GM12878 (cell line): ENCODE results near the gene CCT6B. TPM values are rescaled to one million over a fixed set of nuclear protein-coding genes. Genes with fewer than 3 reads are reported as not detected.

Source experiments
- ATAC-seq: fragments of 200-7000 bp; cut with Tn5 transposase; 3 replicates; pipeline ENCODE4 v1.9.1; 2020; ENCODE audit warnings: mild to moderate bottlenecking, moderate library complexity
- BruUV-seq: library from RNA; stranded (reverse); fragments of 400-500 nt; replicated peaks from 2 replicates; lab custom pipeline; 2021; lab: Mats Ljungman, UMichigan
- CTCF ChIA-PET: fragments of 300-600 bp; sonication (Branson Sonifier 250); formaldehyde crosslinking; extraction: SDS; loops from one replicate; lab custom pipeline; 2021; ENCODE audit warnings: inconsistent platforms; lab: Yijun Ruan, JAX
- POLR2A ChIA-PET: fragments of 350-600 bp; formaldehyde crosslinking; extraction: SDS; loops from one replicate; lab custom pipeline; 2021; ENCODE audit warnings: inconsistent platforms; lab: Charles Lee
- RAD21 ChIA-PET: fragments of 300-600 bp; sonication (Branson Sonifier 250); formaldehyde crosslinking; loops from one replicate; lab custom pipeline; 2023; ENCODE audit warnings: antibody characterized with exemption; ENCODE audit not compliant: unreplicated experiment; lab: Charles Lee
- SMC1A ChIA-PET: fragments of 300-600 bp; sonication (Branson Sonifier 250); formaldehyde crosslinking; loops from one replicate; lab custom pipeline; 2023; ENCODE audit not compliant: unreplicated experiment, uncharacterized antibody; lab: Charles Lee
- DNase-seq: peaks from one replicate; pipeline ENCODE4 v3.0.0-alpha.2; 2011; ENCODE audit warnings: low read depth, low spot score
- FAIRE-seq: peaks from 3 replicates; lab custom pipeline; 2011; peaks lifted over from hg19 to GRCh38; lab: Jason Lieb, UNC
- H2AFZ ChIP-seq: 2 replicates; pipeline ENCODE4 v1.6.0; 2011; ENCODE audit warnings: low read depth, low read length, control low read depth; ENCODE audit not compliant: control insufficient read depth
- H3K27ac ChIP-seq: 2 replicates; pipeline ENCODE4 v1.5.1; 2011; ENCODE audit warnings: control low read depth; ENCODE audit not compliant: control insufficient read depth, insufficient read depth
- H3K27me3 ChIP-seq, 2 experiments: replicated peaks in 1 of 2; 2 replicates each; pipeline versions ENCODE4 v1.6.0 to v1.6.1; 2011; ENCODE audit warnings: low read length in 1 of 2; ENCODE audit not compliant: control insufficient read depth in 2 of 2, insufficient read depth in 2 of 2
- H3K36me3 ChIP-seq, 2 experiments: 2 replicates each; pipeline ENCODE4 v1.5.1; 2011; ENCODE audit warnings: low read length in 1 of 2; ENCODE audit not compliant: control insufficient read depth in 2 of 2, insufficient read depth in 2 of 2
- H3K4me1 ChIP-seq: 2 replicates; pipeline ENCODE4 v1.6.1; 2011; ENCODE audit warnings: mild to moderate bottlenecking, low read length, moderate library complexity, mixed read lengths; ENCODE audit not compliant: control insufficient read depth, insufficient read depth
- H3K4me2 ChIP-seq: 2 replicates; pipeline ENCODE4 v1.6.0; 2011; ENCODE audit warnings: control low read depth; ENCODE audit not compliant: control insufficient read depth, insufficient read depth
- H3K4me3 ChIP-seq: fragments of 200-600 bp; sonication (generic); 2 replicates; pipeline ENCODE4 v1.5.1; 2016
- H3K79me2 ChIP-seq: 2 replicates; pipeline ENCODE4 v1.6.0; 2011; ENCODE audit warnings: low read length; ENCODE audit not compliant: control insufficient read depth, insufficient read depth
- H3K9ac ChIP-seq: 2 replicates; pipeline ENCODE4 v1.8.0; 2011; ENCODE audit warnings: low read length, control low read depth, mixed read lengths; ENCODE audit not compliant: control insufficient read depth, insufficient read depth
- H3K9me3 ChIP-seq: replicated peaks from 3 replicates; pipeline ENCODE4 v1.5.1; 2011; ENCODE audit warnings: mild to moderate bottlenecking, low read length; ENCODE audit not compliant: control insufficient read depth, insufficient read depth
- H4K20me1 ChIP-seq: 2 replicates; pipeline ENCODE4 v1.6.0; 2011; ENCODE audit not compliant: control insufficient read depth, insufficient read depth
- BRCA1 ChIP-seq: IDR thresholded peaks from 2 replicates; pipeline ENCODE4 v1.6.1; 2011; ENCODE audit warnings: low read depth, low read length, improper control_type of control experiment
- CREB1 ChIP-seq: IDR thresholded peaks from 2 replicates; pipeline ENCODE4 v1.6.1; 2012; ENCODE audit warnings: low read depth, mild to moderate bottlenecking, inconsistent platforms
- IRF4 ChIP-seq: IDR thresholded peaks from 2 replicates; pipeline ENCODE4 v1.6.1; 2011; ENCODE audit warnings: low read depth, low read length
- JUNB ChIP-seq: IDR thresholded peaks from 2 replicates; pipeline ENCODE4 v1.6.1; 2016; ENCODE audit warnings: antibody characterized with exemption, mild to moderate bottlenecking
- NFYA ChIP-seq: IDR thresholded peaks from 2 replicates; pipeline ENCODE4 v1.6.1; 2011; ENCODE audit warnings: low read depth, mild to moderate bottlenecking, low read length, improper control_type of control experiment, borderline replicate concordance
- NFYB ChIP-seq: IDR thresholded peaks from 2 replicates; pipeline ENCODE4 v1.6.1; 2011; ENCODE audit warnings: low read depth, mild to moderate bottlenecking, low read length, improper control_type of control experiment, moderate library complexity; ENCODE audit not compliant: insufficient read depth
- NR2C1 ChIP-seq: fragments of 450-650 bp; IDR thresholded peaks from 2 replicates; pipeline ENCODE4 v1.6.1; 2017; ENCODE audit warnings: antibody characterized with exemption, mild to moderate bottlenecking, moderate library complexity
- PAX8 ChIP-seq: fragments of 450-650 bp; IDR thresholded peaks from 2 replicates; pipeline ENCODE4 v1.6.1; 2017; ENCODE audit warnings: mild to moderate bottlenecking, moderate library complexity
- PBX3 ChIP-seq: IDR thresholded peaks from 2 replicates; pipeline ENCODE4 v1.6.1; 2011; ENCODE audit warnings: mild to moderate bottlenecking, low read depth, low read length, moderate library complexity; ENCODE audit not compliant: insufficient replicate concordance
- RB1 ChIP-seq: fragments of 450-650 bp; formaldehyde crosslinking; IDR thresholded peaks from 2 replicates; pipeline ENCODE4 v1.6.1; 2017; ENCODE audit warnings: mild to moderate bottlenecking, borderline replicate concordance
- SREBF1 ChIP-seq: IDR thresholded peaks from 2 replicates; pipeline ENCODE4 v1.6.1; 2012; ENCODE audit warnings: mild to moderate bottlenecking, low read length
- SREBF2 ChIP-seq: IDR thresholded peaks from 2 replicates; pipeline ENCODE4 v1.6.1; 2012; ENCODE audit warnings: mild to moderate bottlenecking, low read length
- WGBS: methylation state at CpG from one replicate; pipeline ENCODE4 v1.1.6; 2016; ENCODE audit warnings: low lambda C conversion rate; ENCODE audit not compliant: insufficient replicate concordance, insufficient coverage; ENCODE audit errors: missing lambda C conversion rate; 5-methylcytosine and 5-hydroxymethylcytosine counted together
- in situ Hi-C: fragments of 300-500 bp; cut with MboI; formaldehyde crosslinking; loops from 9 replicates; pipeline ENCODE4 v1.14.3; 2018; ENCODE audit warnings: mixed read lengths
- intact Hi-C: fragments of 100-400 bp; cut with micrococcal nuclease; formaldehyde crosslinking; loops from one replicate; pipeline ENCODE4 v1.14.2; 2022; ENCODE audit not compliant: unreplicated experiment
- polyA plus RNA-seq, 11 experiments: library from polyadenylated mRNA; depleted of rRNA in 4 of 11; unstranded in 6 of 11; stranded (reverse) in 5 of 11; fragments of >200 nt; fragmentation: Nextera tagmentation in 4 of 11; fragmentation: Illumina TruSeq in 1 of 11; extraction: Ambion mirVana in 4 of 11; extraction: Trizol in 1 of 11; gene quantifications; 1 replicate in 1 of 11; 2 replicates in 10 of 11; pipeline versions ENCODE4 v1.2.1 to v1.2.3, GENCODE V29; 2011 to 2016; ENCODE audit warnings: inconsistent platforms in 2 of 11, missing spikeins in 2 of 11, low read depth in 1 of 11
- total RNA-seq, 4 experiments: library from RNA; depleted of rRNA in 3 of 4; stranded (reverse); fragments of >200 nt in 3 of 4; fragmentation: Illumina TruSeq in 1 of 4; extraction: Trizol in 1 of 4; gene quantifications; 2 replicates each; pipeline versions ENCODE4 v1.2.1 to v1.2.3, GENCODE V29; 2013 to 2021
- TF ChIP-seq, protein P1 (sequence below): IDR thresholded peaks from 2 replicates; pipeline ENCODE4 v1.6.1; 2011; ENCODE audit warnings: borderline replicate concordance, low read depth, mild to moderate bottlenecking, moderate library complexity, mixed read lengths, low read length; ENCODE audit not compliant: insufficient read depth; ENCODE audit errors: extremely low read length

CCT6B gene
- total and polyA plus RNA-seq, 10 of the 15 experiments (the other 5 are each of a cell fraction or from before 2014, with no cell fraction given), result 1.6 to 6.1 (median 2.6) TPM

GRCh38 chr17:34998205-34998604 lies 36.9 kb upstream of the CCT6B start (continued):
- no peak for TF ChIP-seq IRF4
- no peak for TF ChIP-seq NFYB
- no peak for TF ChIP-seq SREBF1

GRCh38 chr17:34997355-34997862 lies 36.1 kb upstream of the CCT6B start:
- TF ChIP-seq, protein P1, sequence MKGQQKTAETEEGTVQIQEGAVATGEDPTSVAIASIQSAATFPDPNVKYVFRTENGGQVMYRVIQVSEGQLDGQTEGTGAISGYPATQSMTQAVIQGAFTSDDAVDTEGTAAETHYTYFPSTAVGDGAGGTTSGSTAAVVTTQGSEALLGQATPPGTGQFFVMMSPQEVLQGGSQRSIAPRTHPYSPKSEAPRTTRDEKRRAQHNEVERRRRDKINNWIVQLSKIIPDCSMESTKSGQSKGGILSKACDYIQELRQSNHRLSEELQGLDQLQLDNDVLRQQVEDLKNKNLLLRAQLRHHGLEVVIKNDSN, result no peak
- TF ChIP-seq SREBF2 (no peak), PAX8 (no peak), JUNB (no peak), CREB1 (no peak), NR2C1 (no peak), BRCA1 (no peak), PBX3 (no peak), RB1 (no peak), NFYA (no peak)
- in situ Hi-C loops, result loop anchor here (5.0 kb wide), 2 partner anchors 95 to 120 kb away; partner anchors contain the start of gene RAD51D
- no peak overlapping the region for H3K4me2 ChIP-seq
- peaks cover 17 to 27% of the 10 kb centered on the region in 2 experiments; a peak in 3 of 4 replicates for H3K36me3 ChIP-seq
- no TSS peak for BruUV-seq
- ChIA-PET SMC1A (interaction anchor here (1.2 to 7.2 kb wide), 5 partner anchors 10 to 120 kb away, joined by 4 to 101 read pairs (median 7); partner anchors contain the start of genes RAD51D and RFFL), RAD21 (interaction anchor here (1.0 to 5.5 kb wide), 4 partner anchors 12 to 121 kb away, joined by 3 to 32 read pairs (median 4); partner anchors contain the start of gene RAD51D), POLR2A (no interaction called here), CTCF (interaction anchor here (0.7 to 9.8 kb wide), 9 partner anchors 11 to 121 kb away, joined by 3 to 149 read pairs (median 3); partner anchors contain the start of genes FNDC8 and RAD51D)
- H3K79me2 ChIP-seq, result no peaks in the 10 kb centered on the region
- 99% methylated on average over 11 of the region's 11 CpGs for WGBS
- FAIRE-seq (no peak), ATAC-seq (no peak), DNase-seq (no peak)
- H3K9me3 ChIP-seq, result no peaks in the 10 kb centered on the region
- no peak overlapping the region for H2AFZ ChIP-seq
- H3K9ac ChIP-seq, result no peak overlapping the region
- no peak overlapping the region for H3K27ac ChIP-seq
- H3K27me3 ChIP-seq, result no peaks in the 10 kb centered on the region
- H3K4me1 ChIP-seq, result no peaks in the 10 kb centered on the region; the same call in 1 of the 2 replicates
- no peak overlapping the region for H3K4me3 ChIP-seq
- intact Hi-C loops, result no loop called here
- H4K20me1 ChIP-seq, result no peaks in the 10 kb centered on the region
